Tibial nerve (tissue), 3 donors: ENCODE results near the gene TES.

Source experiments
- CTCF ChIP-seq, 5 experiments: fragments of 200-600 bp in 3 of 5; fragments of 450-650 bp in 2 of 5; sonication (generic) in 3 of 5; IDR thresholded peaks; one replicate each; pipeline ENCODE4 v1.5.1; 2016 to 2019; ENCODE audit warnings: antibody characterized with exemption in 5 of 5, mild to moderate bottlenecking in 3 of 5, moderate library complexity in 2 of 5
- POLR2A ChIP-seq, 2 donors: fragments of 450-650 bp; IDR thresholded peaks; one replicate each; pipeline ENCODE4 v1.6.1; 2017; ENCODE audit warnings: antibody characterized with exemption in 2 of 2, mild to moderate bottlenecking in 2 of 2, moderate library complexity in 2 of 2

- TF ChIP-seq CTCF (IDR thresholded peaks at IDR 0.05) (no peak), POLR2A (IDR thresholded peaks at IDR 0.05) (no peak)
These were observed 22.6 kb downstream of the TES start for GRCh38 chr7:116232920-116233319.
